HG03108 (cell line): ENCODE measurements around the gene ADGRG3.

Experiments used
- ATAC-seq: cut with Tn5 transposase; IDR thresholded peaks from one replicate; pipeline ENCODE4 v1.9.1; 2021; ENCODE audit warnings: moderate library complexity; ENCODE audit not compliant: unreplicated experiment

The ADGRG3 gene

GRCh38 chr16:57679767-57680482 is 11.8 kb downstream of the ADGRG3 start:
- ATAC-seq = no peak

- ATAC-seq = no peak
Measured at GRCh38 chr16:57680842-57681375, 12.8 kb downstream of the ADGRG3 start.

- ATAC-seq = no peak
Measured at GRCh38 chr16:57681950-57682728, 14.0 kb downstream of the ADGRG3 start.

GRCh38 chr16:57682809-57683635 is 14.9 kb downstream of the ADGRG3 start:
- ATAC-seq = no peak

- no peak for ATAC-seq
Measured at GRCh38 chr16:57683636-57684545, 15.8 kb downstream of the ADGRG3 start.

- no peak for ATAC-seq
Measured at GRCh38 chr16:57684626-57685358, 16.7 kb downstream of the ADGRG3 start.

GRCh38 chr16:57685633-57686032 is 17.5 kb downstream of the ADGRG3 start:
- ATAC-seq = no peak

GRCh38 chr16:57686577-57686976 is 18.5 kb downstream of the ADGRG3 start:
- no peak for ATAC-seq

- no peak for ATAC-seq
Measured at GRCh38 chr16:57687363-57687929, 19.3 kb downstream of the ADGRG3 start.

GRCh38 chr16:57688487-57688986 is 20.4 kb downstream of the ADGRG3 start:
- no peak for ATAC-seq

- no peak for ATAC-seq
Measured at GRCh38 chr16:57688987-57689761, 21.1 kb downstream of the ADGRG3 start.

GRCh38 chr16:57689762-57690558 is 21.9 kb downstream of the ADGRG3 start:
- ATAC-seq = peak; percentile 73

- no peak for ATAC-seq
Measured at GRCh38 chr16:57690782-57691471, 22.8 kb downstream of the ADGRG3 start.

GRCh38 chr16:57692636-57693035 is 24.5 kb downstream of the ADGRG3 start:
- no peak for ATAC-seq

GRCh38 chr16:57693550-57693949 is 25.4 kb downstream of the ADGRG3 start:
- no peak for ATAC-seq

- no peak for ATAC-seq
Measured at GRCh38 chr16:57694231-57694724, 26.2 kb downstream of the ADGRG3 start.
